ENCODE measurements around the gene RGS10.

The RGS10 gene

DNA sequence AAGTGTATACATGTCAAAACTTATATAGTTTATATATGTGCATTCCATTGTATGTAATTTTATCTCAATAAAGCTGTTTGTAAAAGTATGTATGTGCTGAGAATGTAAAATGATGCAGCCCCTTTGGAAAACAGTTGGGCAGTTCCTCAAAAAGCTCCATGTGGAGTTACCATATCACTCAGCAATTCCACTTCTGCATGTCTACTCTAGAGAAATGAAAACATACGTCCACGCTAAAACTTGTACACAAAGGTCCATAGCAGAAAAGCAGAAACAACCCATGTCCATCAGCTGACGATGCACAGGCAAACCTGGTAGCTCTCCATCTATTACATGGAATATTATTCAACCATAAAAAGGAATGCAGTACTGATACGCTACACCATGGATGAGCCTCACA is 8.3 kb upstream of the RGS10 start:
- Histone ChIP-seq H3K36me3 (ENCODE audit: control insufficient read depth in 2 of 2, insufficient read depth in 2 of 2, low read length in 2 of 2) (no peaks in the 10 kb centered on the region), H3K27me3 (ENCODE audit: control insufficient read depth in 2 of 2, insufficient read depth in 2 of 2, low read length in 2 of 2) (peaks cover 0 to 4% of the 10 kb centered on the region in 2 donors), H3K4me3 (ENCODE audit: low read length in 2 of 2) (no peak overlapping the region), H3K9me3 (ENCODE audit: control insufficient read depth in 2 of 2, low read length in 2 of 2) (no peaks in the 10 kb centered on the region), H3K27ac (ENCODE audit: low read depth in 2 of 2, low read length in 2 of 2) (no peak overlapping the region), H3K4me1 (ENCODE audit: control insufficient read depth in 2 of 2, insufficient read depth in 2 of 2, low read length in 2 of 2) (no peaks in the 10 kb centered on the region), H3K9ac (ENCODE audit: low read depth in 1 of 2, low read length in 2 of 2) (no peak overlapping the region)

- Histone ChIP-seq H3K27me3 (ENCODE audit: control insufficient read depth in 2 of 2, insufficient read depth in 2 of 2, low read length in 2 of 2) (peaks cover 0 to 4% of the 10 kb centered on the region in 2 donors), H3K9ac (ENCODE audit: low read depth in 1 of 2, low read length in 2 of 2) (no peak overlapping the region), H3K27ac (ENCODE audit: low read depth in 2 of 2, low read length in 2 of 2) (no peak overlapping the region), H3K4me3 (ENCODE audit: low read length in 2 of 2) (no peak overlapping the region), H3K4me1 (ENCODE audit: control insufficient read depth in 2 of 2, insufficient read depth in 2 of 2, low read length in 2 of 2) (no peaks in the 10 kb centered on the region), H3K9me3 (ENCODE audit: control insufficient read depth in 2 of 2, low read length in 2 of 2) (no peaks in the 10 kb centered on the region), H3K36me3 (ENCODE audit: control insufficient read depth in 2 of 2, insufficient read depth in 2 of 2, low read length in 2 of 2) (no peaks in the 10 kb centered on the region)
Measured at GRCh38 chr10:119549247-119549999, 6.9 kb upstream of the RGS10 start.

DNA sequence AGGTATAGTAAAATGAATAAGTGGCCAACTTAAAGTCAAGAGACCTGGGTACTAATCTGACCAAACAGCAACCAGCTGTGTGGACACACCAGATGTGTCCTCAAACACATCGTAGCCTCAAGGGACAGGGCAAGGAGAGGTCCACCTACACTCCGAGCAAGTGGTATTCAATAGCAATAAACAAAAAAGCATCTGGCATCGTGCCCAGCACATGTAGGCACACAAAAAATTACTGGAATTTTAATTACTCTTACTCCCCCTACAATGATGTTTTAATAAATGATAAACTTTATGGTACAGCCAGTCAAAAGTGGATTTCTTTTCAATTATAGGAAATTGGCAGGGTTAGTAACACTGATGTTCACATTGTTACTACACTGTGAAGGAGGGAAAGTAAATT is 3.5 kb upstream of the RGS10 start:
- peaks cover 2 to 4% of the 10 kb centered on the region in 2 donors for H3K4me1 ChIP-seq (ENCODE audit: control insufficient read depth in 2 of 2, insufficient read depth in 2 of 2, low read length in 2 of 2)
- no peaks in the 10 kb centered on the region for H3K36me3 ChIP-seq (ENCODE audit: control insufficient read depth in 2 of 2, insufficient read depth in 2 of 2, low read length in 2 of 2)
- H3K27ac ChIP-seq (ENCODE audit: low read depth in 2 of 2, low read length in 2 of 2): no peak overlapping the region
- H3K27me3 ChIP-seq (ENCODE audit: control insufficient read depth in 2 of 2, insufficient read depth in 2 of 2, low read length in 2 of 2): peaks cover 0 to 4% of the 10 kb centered on the region in 2 donors
- H3K9ac ChIP-seq (ENCODE audit: low read depth in 1 of 2, low read length in 2 of 2): no peak overlapping the region
- H3K9me3 ChIP-seq (ENCODE audit: control insufficient read depth in 2 of 2, low read length in 2 of 2): no peaks in the 10 kb centered on the region
- no peak overlapping the region for H3K4me3 ChIP-seq (ENCODE audit: low read length in 2 of 2)

- Histone ChIP-seq H3K27ac (ENCODE audit: low read depth in 2 of 2, low read length in 2 of 2) (no peak overlapping the region), H3K9me3 (ENCODE audit: control insufficient read depth in 2 of 2, low read length in 2 of 2) (no peaks in the 10 kb centered on the region), H3K9ac (ENCODE audit: low read depth in 1 of 2, low read length in 2 of 2) (no peak overlapping the region), H3K4me3 (ENCODE audit: low read length in 2 of 2) (no peak overlapping the region), H3K4me1 (ENCODE audit: control insufficient read depth in 2 of 2, insufficient read depth in 2 of 2, low read length in 2 of 2) (peaks cover 4% of the 10 kb centered on the region in 2 donors), H3K27me3 (ENCODE audit: control insufficient read depth in 2 of 2, insufficient read depth in 2 of 2, low read length in 2 of 2) (peaks cover 0 to 4% of the 10 kb centered on the region in 2 donors), H3K36me3 (ENCODE audit: control insufficient read depth in 2 of 2, insufficient read depth in 2 of 2, low read length in 2 of 2) (no peaks in the 10 kb centered on the region)
Measured at GRCh38 chr10:119545310-119545709, 2.8 kb upstream of the RGS10 start.

- Histone ChIP-seq H3K27ac (ENCODE audit: low read depth in 2 of 2, low read length in 2 of 2) (peak overlapping the region in 1 of 2 donors; percentile 17), H3K27me3 (ENCODE audit: control insufficient read depth in 2 of 2, insufficient read depth in 2 of 2, low read length in 2 of 2) (peaks cover 0 to 4% of the 10 kb centered on the region in 2 donors), H3K9me3 (ENCODE audit: control insufficient read depth in 2 of 2, low read length in 2 of 2) (no peaks in the 10 kb centered on the region), H3K9ac (ENCODE audit: low read depth in 1 of 2, low read length in 2 of 2) (peak overlapping the region in 1 of 2 donors; percentile 67), H3K36me3 (ENCODE audit: control insufficient read depth in 2 of 2, insufficient read depth in 2 of 2, low read length in 2 of 2) (no peaks in the 10 kb centered on the region), H3K4me3 (ENCODE audit: low read length in 2 of 2) (peak overlapping the region in 1 of 2 donors; percentile 69), H3K4me1 (ENCODE audit: control insufficient read depth in 2 of 2, insufficient read depth in 2 of 2, low read length in 2 of 2) (peaks cover 10 to 12% of the 10 kb centered on the region in 2 donors)
Measured at GRCh38 chr10:119543814-119544642, 1.5 kb upstream of the RGS10 start.

DNA sequence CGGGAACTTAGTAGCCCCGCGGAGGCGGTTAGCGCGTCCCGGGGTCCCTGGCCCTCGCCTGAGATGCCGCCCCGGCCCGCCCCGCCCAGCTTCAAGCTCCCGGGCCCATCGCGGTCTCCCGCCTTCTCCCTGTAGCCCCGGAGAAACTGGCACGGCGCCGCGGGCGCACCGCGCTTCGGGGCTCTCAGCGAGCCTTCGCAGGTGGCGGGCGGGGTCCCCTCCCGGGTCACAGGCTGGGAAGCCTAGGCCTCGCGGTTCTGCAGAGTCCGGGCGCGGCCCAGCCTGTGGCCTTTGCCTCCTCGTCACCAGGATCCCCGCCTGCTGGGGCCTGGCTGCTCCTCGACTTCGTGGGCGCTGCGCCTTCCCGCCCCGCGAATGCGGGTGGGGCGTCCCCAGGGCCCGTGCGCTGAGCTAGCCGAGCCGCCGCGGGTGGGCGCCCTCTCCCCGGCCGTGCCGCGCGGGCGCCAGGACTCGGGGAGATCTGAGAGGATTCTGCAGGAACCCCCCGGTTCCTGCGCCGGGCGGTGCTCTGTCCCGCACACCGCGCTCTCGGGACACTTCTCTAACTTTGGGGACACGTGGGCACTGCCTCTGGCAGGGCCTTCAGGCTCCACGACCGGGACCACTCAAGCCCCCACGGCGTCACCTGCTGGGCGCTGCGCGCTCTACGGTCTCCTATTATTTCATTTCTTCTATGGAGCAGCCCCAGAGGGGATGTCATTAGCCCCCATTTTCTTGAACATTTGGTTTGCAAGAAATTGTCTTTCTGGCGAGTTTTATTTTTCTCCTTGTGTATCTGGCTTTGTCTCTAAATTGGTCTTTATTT is 682 bp upstream of the RGS10 start:
- peak overlapping the region; percentile 65 to 69 for H3K4me3 ChIP-seq (ENCODE audit: low read length in 2 of 2)
- peak overlapping the region; percentile 69 to 77 for H3K27ac ChIP-seq (ENCODE audit: low read depth in 2 of 2, low read length in 2 of 2)
- H3K9me3 ChIP-seq (ENCODE audit: control insufficient read depth in 2 of 2, low read length in 2 of 2): no peaks in the 10 kb centered on the region
- H3K27me3 ChIP-seq (ENCODE audit: control insufficient read depth in 2 of 2, insufficient read depth in 2 of 2, low read length in 2 of 2): peaks cover 0 to 4% of the 10 kb centered on the region in 2 donors
- peak overlapping the region; percentile 8 to 67 for H3K9ac ChIP-seq (ENCODE audit: low read depth in 1 of 2, low read length in 2 of 2)
- peaks cover 17 to 20% of the 10 kb centered on the region in 2 donors for H3K4me1 ChIP-seq (ENCODE audit: control insufficient read depth in 2 of 2, insufficient read depth in 2 of 2, low read length in 2 of 2)
- H3K36me3 ChIP-seq (ENCODE audit: control insufficient read depth in 2 of 2, insufficient read depth in 2 of 2, low read length in 2 of 2): no peaks in the 10 kb centered on the region

DNA sequence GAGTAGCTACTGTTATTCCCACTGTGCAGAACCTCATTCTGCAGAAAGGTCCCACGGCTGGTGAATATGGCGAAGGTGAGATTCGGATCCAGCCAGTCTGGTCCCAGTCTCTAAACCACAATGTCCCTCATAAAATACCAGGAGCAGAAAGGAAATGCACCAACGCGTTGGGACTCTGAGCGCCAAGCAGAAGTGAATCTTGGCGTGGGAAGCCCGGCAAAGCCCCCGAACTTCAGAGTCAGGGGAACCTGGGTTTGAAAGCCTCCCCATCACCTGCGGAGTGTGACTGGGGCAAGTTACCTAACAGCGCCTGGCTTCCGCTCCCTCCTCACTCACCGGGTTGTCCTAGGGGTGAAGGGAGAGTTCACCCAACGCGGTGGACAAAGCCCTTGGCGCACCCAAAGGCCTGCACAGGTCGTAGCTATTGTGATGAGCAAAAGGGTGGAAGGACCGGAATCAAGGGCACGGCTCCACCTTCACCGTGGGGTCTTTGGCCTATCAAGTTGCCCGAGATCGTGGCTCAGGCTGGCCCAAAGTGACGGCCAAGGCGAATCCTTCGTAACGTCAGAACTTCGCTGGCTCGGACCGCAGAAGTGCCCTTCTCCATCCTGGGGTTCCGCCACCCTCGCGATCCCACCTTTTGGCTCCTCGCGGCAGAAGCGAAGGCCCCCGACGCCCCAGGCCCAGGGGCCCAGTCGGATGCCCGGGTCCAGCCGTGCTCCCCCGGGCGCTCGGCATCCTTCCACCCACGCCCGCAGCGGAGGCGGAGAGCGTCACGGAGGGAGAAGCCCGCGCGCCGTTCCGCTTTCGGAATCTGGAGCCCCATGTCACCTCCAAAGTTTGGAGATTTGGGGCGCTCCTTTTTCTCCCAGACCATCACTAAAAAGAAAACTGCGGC is 811 bp downstream of the RGS10 start:
- Histone ChIP-seq H3K27ac (ENCODE audit: low read depth in 2 of 2, low read length in 2 of 2) (peak overlapping the region; percentile 69 to 77), H3K9ac (ENCODE audit: low read depth in 1 of 2, low read length in 2 of 2) (peak overlapping the region; percentile 67 to 72), H3K27me3 (ENCODE audit: control insufficient read depth in 2 of 2, insufficient read depth in 2 of 2, low read length in 2 of 2) (no peaks in the 10 kb centered on the region), H3K4me1 (ENCODE audit: control insufficient read depth in 2 of 2, insufficient read depth in 2 of 2, low read length in 2 of 2) (peaks cover 20 to 29% of the 10 kb centered on the region in 2 donors), H3K4me3 (ENCODE audit: low read length in 2 of 2) (peak overlapping the region; percentile 65 to 74), H3K36me3 (ENCODE audit: control insufficient read depth in 2 of 2, insufficient read depth in 2 of 2, low read length in 2 of 2) (no peaks in the 10 kb centered on the region), H3K9me3 (ENCODE audit: control insufficient read depth in 2 of 2, low read length in 2 of 2) (no peaks in the 10 kb centered on the region)

DNA sequence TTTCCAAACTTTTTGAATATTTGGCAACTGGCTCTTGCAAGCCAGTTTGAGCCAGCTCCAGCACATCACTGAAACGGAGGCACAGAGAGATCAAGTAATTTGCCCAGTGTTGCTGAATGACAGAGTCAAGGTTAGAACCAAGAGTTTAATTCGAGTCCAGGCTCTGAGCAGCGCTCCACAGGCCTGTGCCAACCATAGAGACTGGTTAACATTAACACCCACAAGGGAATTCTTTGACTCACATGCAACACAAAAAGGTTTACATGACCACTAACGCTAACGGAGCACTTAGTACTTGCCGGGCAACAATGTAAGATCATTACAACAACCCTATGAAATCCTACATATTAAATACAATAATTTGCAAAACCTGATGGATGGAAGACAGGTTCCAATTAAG is 1.5 kb downstream of the RGS10 start:
- Histone ChIP-seq H3K4me3 (ENCODE audit: low read length in 2 of 2) (peak overlapping the region; percentile 65 to 74), H3K36me3 (ENCODE audit: control insufficient read depth in 2 of 2, insufficient read depth in 2 of 2, low read length in 2 of 2) (no peaks in the 10 kb centered on the region), H3K9me3 (ENCODE audit: control insufficient read depth in 2 of 2, low read length in 2 of 2) (no peaks in the 10 kb centered on the region), H3K27ac (ENCODE audit: low read depth in 2 of 2, low read length in 2 of 2) (peak overlapping the region; percentile 69 to 77), H3K27me3 (ENCODE audit: control insufficient read depth in 2 of 2, insufficient read depth in 2 of 2, low read length in 2 of 2) (no peaks in the 10 kb centered on the region), H3K9ac (ENCODE audit: low read depth in 1 of 2, low read length in 2 of 2) (peak overlapping the region; percentile 67 to 72), H3K4me1 (ENCODE audit: control insufficient read depth in 2 of 2, insufficient read depth in 2 of 2, low read length in 2 of 2) (peaks cover 20 to 34% of the 10 kb centered on the region in 2 donors)

DNA sequence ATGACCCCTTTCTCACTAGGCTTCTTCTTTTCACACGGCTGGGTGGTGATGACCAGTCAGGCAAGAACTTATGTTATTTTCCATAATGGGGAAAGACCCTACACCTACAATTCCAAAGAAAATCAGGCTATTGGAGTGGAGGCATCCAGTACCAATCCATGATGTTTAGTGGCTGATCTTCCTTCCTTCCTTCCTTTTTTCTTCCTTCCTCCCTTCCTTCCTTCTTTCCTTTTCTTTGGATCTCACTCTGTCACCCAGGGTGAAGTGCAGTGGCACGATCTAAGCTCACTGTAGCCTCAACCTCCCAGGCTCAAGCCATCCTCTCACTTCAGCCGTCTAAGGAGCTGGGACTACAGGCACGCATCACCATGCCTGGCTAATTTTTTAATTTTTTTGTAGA is 2.5 kb downstream of the RGS10 start:
- Histone ChIP-seq H3K4me3 (ENCODE audit: low read length in 2 of 2) (peak overlapping the region in 1 of 2 donors; percentile 44), H3K27ac (ENCODE audit: low read depth in 2 of 2, low read length in 2 of 2) (peak overlapping the region in 1 of 2 donors; percentile 7), H3K4me1 (ENCODE audit: control insufficient read depth in 2 of 2, insufficient read depth in 2 of 2, low read length in 2 of 2) (peaks cover 24 to 35% of the 10 kb centered on the region in 2 donors)

More for the DNA sequence above, 2.5 kb downstream of the RGS10 start:
- no peaks in the 10 kb centered on the region for H3K27me3 ChIP-seq (ENCODE audit: control insufficient read depth in 2 of 2, insufficient read depth in 2 of 2, low read length in 2 of 2)
- H3K36me3 ChIP-seq (ENCODE audit: control insufficient read depth in 2 of 2, insufficient read depth in 2 of 2, low read length in 2 of 2): no peaks in the 10 kb centered on the region
- H3K9me3 ChIP-seq (ENCODE audit: control insufficient read depth in 2 of 2, low read length in 2 of 2): no peaks in the 10 kb centered on the region
- H3K9ac ChIP-seq (ENCODE audit: low read depth in 1 of 2, low read length in 2 of 2): no peak overlapping the region

Measured in mucosa of rectum (tissue), 2 donors.